Ovary (tissue), 9 donors: ENCODE measurements around the gene ATG2A. TPM values are rescaled to one million over a fixed set of nuclear protein-coding genes. Genes with fewer than 3 reads are reported as not detected.

Source experiments
- DNase-seq, 5 donors: peaks; one replicate each; pipeline ENCODE4 v3.0.0-alpha.2; 2019 to 2020
- H3K27ac ChIP-seq, 2 donors: fragments of 200-600 bp; one replicate each; pipeline versions ENCODE4 v1.5.1 to v1.8.0; 2019 to 2022
- H3K27me3 ChIP-seq: fragments of 200-600 bp; one replicate; pipeline ENCODE4 v1.8.0; 2022
- H3K36me3 ChIP-seq: fragments of 200-600 bp; sonication (generic); one replicate; pipeline ENCODE4 v1.5.1; 2019
- H3K4me1 ChIP-seq: one replicate; pipeline ENCODE4 v1.8.1; 2013; ENCODE audit warnings: mild to moderate bottlenecking, moderate library complexity; ENCODE audit not compliant: insufficient read depth
- H3K4me3 ChIP-seq: fragments of 200-600 bp; sonication (generic); one replicate; pipeline ENCODE4 v1.5.1; 2017
- H3K9me3 ChIP-seq, 2 donors: fragments of 200-600 bp in 1 of 2; sonication (generic) in 1 of 2; one replicate each; pipeline versions ENCODE4 v1.5.1 to v1.8.1; 2013 to 2019; ENCODE audit warnings: mild to moderate bottlenecking in 1 of 2, moderate library complexity in 1 of 2
- EP300 ChIP-seq: sonication (generic); formaldehyde crosslinking; IDR thresholded peaks from one replicate; pipeline ENCODE4 v1.6.1; 2017; ENCODE audit warnings: antibody characterized with exemption
- POLR2A ChIP-seq: fragments of 450-650 bp; IDR thresholded peaks from one replicate; pipeline ENCODE4 v1.6.1; 2017; ENCODE audit warnings: antibody characterized with exemption, mild to moderate bottlenecking, moderate library complexity
- WGBS, 3 donors: extraction: QIAGEN DNeasy Blood & Tissue Kit in 1 of 3; methylation state at CpG; one replicate each; pipeline versions ENCODE4 v1.1.5 to v1.1.7; 2013 to 2017; 5-methylcytosine and 5-hydroxymethylcytosine counted together
- intact Hi-C, 4 donors: fragments of 100-400 bp; cut with DNase I; formaldehyde crosslinking; loops; one replicate each; pipeline versions ENCODE4 v1.11.0 to v1.15.1; 2022 to 2023
- polyA plus RNA-seq, 2 donors: library from polyadenylated mRNA; stranded (reverse); fragments of 200-250 nt in 1 of 2; fragments of 350-450 nt in 1 of 2; fragmentation: Illumina TruSeq in 1 of 2; extraction: RNeasy Lipid Tissue Mini Kit (QIAGEN cat#74804) in 1 of 2; gene quantifications; one replicate each; pipeline ENCODE4 v1.2.3, GENCODE V29; 2013 to 2014
- total RNA-seq, 7 donors: library from RNA; depleted of rRNA in 2 of 7; stranded (reverse); fragments of >200 nt in 2 of 7; fragmentation: NEBNext Ultra II Directional in 3 of 7; extraction: Animal tissue kit (Norgen Biotek cat#: 25700) in 3 of 7; gene quantifications; one replicate each; pipeline versions ENCODE4 v1.1.0 to v1.2.4, GENCODE V29; 2016 to 2023
- TF ChIP-seq, protein P1 (sequence below), 3 donors: fragments of 450-650 bp in 2 of 3; fragments of 200-600 bp in 1 of 3; IDR thresholded peaks; one replicate each; pipeline versions ENCODE4 v1.5.1 to v1.8.0; 2016 to 2022; ENCODE audit warnings: antibody characterized with exemption in 3 of 3, mild to moderate bottlenecking in 1 of 3
- donor health status: DM: no; HTN: no; CAD: no; lungs with moderate emphysema.
- donor health status: DM: no; HTN: no; CAD: no.
- donor health status: Bipolar disorder and iron deficiency.
- donor health status: DM: yes; HTN: yes; CAD: no.
- donor health status: DM: no; HTN: no; CAD: no.
- donor health status: DM: yes; HTN: yes; CAD: no.

Gene ATG2A
- total and polyA plus RNA-seq, 9 donors = 2.2 to 40.1 (median 27.8) TPM

DNA sequence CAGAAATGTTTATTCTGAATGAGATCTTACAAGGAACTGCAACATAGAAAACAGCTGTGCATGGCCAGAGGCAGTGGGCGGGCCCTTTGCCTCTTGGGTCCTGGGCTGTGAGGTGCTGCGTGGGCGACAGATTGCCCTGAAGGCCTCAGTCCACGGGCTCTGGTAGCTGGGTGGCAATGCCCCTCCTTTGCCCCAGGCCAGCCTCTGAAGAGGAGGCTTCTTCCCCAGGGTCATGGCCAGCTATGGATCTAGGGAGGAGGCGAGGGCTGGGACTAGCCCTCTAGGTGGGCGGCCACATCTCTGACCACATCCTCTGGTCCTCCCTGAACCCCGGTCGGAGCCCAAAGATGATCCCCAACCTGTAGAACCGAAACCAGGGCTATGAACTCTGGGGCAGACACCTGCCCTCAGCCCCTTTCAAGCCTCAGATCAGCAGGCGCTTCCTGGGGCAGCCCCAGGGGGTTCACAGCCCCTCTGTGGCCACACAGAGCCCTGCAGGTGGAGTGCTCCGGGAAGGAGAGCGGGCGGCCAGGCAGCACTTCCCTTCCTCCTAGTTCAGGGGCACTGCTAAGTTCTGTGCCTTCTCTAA, 65.9 kb downstream of the ATG2A start:
- H3K27ac ChIP-seq = peak overlapping the region in 1 of 2 donors; percentile 18
- no peak overlapping the region for H3K4me3 ChIP-seq
- H3K9me3 ChIP-seq = no peaks in the 10 kb centered on the region
- H3K36me3 ChIP-seq = no peaks in the 10 kb centered on the region
- 48 to 65% (median 59%) methylated on average over 13 of the region's 13 CpGs for WGBS, 3 donors
- DNase-seq = no peak
- H3K27me3 ChIP-seq = no peaks in the 10 kb centered on the region
- intact Hi-C loops = no loop called here
- H3K4me1 ChIP-seq = peaks cover 14% of the 10 kb centered on the region
- TF ChIP-seq, protein P1, sequence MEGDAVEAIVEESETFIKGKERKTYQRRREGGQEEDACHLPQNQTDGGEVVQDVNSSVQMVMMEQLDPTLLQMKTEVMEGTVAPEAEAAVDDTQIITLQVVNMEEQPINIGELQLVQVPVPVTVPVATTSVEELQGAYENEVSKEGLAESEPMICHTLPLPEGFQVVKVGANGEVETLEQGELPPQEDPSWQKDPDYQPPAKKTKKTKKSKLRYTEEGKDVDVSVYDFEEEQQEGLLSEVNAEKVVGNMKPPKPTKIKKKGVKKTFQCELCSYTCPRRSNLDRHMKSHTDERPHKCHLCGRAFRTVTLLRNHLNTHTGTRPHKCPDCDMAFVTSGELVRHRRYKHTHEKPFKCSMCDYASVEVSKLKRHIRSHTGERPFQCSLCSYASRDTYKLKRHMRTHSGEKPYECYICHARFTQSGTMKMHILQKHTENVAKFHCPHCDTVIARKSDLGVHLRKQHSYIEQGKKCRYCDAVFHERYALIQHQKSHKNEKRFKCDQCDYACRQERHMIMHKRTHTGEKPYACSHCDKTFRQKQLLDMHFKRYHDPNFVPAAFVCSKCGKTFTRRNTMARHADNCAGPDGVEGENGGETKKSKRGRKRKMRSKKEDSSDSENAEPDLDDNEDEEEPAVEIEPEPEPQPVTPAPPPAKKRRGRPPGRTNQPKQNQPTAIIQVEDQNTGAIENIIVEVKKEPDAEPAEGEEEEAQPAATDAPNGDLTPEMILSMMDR (IDR thresholded peaks at IDR 0.05) = no peak
- no peak for TF ChIP-seq POLR2A
- no peak for TF ChIP-seq EP300

DNA sequence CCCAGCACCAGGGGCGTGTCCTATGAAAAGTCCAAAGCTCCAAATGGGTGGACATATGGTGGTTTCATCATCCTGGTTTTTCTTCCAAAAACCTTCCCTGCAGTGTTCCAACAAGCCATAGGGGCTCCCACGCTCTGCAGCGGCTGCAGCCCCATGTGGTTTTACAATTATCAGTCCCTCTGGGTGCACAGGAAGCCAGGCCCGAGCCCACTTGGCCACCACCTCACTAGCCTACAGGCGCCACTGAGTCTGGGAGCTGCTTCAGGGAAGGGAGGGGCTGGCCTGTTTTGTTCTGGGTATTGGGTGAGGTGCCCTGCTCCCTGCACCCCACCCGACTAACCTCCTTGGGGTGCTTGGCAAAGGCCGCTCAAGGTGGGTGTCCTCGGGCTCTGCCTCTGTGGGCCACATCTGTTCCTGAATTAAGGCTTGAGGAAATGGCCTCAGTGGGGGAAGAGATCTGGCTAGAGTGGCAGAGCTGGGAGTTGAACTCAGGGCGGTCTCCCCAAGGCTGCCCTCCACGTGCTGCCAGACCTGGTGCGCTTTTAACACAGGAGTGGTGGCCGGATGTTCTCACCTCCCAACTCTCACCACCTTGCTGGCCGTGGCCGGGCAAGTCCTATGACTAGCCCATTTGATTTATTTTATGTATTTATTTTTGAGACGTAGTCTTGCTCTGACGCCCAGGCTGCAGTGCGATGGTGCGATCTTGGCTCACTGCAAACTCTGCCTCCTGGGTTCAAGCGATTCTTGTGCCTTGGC, 67.2 kb downstream of the ATG2A start:
- intact Hi-C loops = loop anchor here (5.0 to 10.0 kb wide), 5 partner anchors 38 to 268 kb away; partner anchors contain the start of genes ARL2 (in 3 of the 4), ZNHIT2 (in 2 of the 4) and TM7SF2 (in 1 of the 4)
- TF ChIP-seq POLR2A = no peak
- TF ChIP-seq, protein P1 (IDR thresholded peaks at IDR 0.05) = no peak
- no peak for TF ChIP-seq EP300
- H3K27me3 ChIP-seq = no peaks in the 10 kb centered on the region
- no peak overlapping the region for H3K4me3 ChIP-seq
- H3K4me1 ChIP-seq = peaks cover 9% of the 10 kb centered on the region
- no peak for DNase-seq
- no peaks in the 10 kb centered on the region for H3K9me3 ChIP-seq
- no peaks in the 10 kb centered on the region for H3K36me3 ChIP-seq
- no peak overlapping the region for H3K27ac ChIP-seq
- 67 to 73% (median 68%) methylated on average over 19 of the region's 19 CpGs for WGBS, 3 donors

GRCh38 chr11:64848826-64849597, 68.0 kb downstream of the ATG2A start:
- intact Hi-C loops = loop anchor here (5.0 to 10.0 kb wide), 5 partner anchors 38 to 268 kb away; partner anchors contain the start of genes ARL2 (in 3 of the 4), ZNHIT2 (in 2 of the 4) and TM7SF2 (in 1 of the 4)
- Histone ChIP-seq H3K36me3 (no peaks in the 10 kb centered on the region), H3K27ac (no peak overlapping the region), H3K9me3 (no peaks in the 10 kb centered on the region), H3K4me3 (no peak overlapping the region), H3K4me1 (peaks cover 6% of the 10 kb centered on the region), H3K27me3 (no peaks in the 10 kb centered on the region)
- TF ChIP-seq POLR2A = no peak
- TF ChIP-seq EP300 = no peak
- TF ChIP-seq, protein P1 (IDR thresholded peaks at IDR 0.05) = no peak
- WGBS, 3 donors = 78 to 81% (median 80%) methylated on average over 12 to 16 of the region's 16 CpGs
- no peak for DNase-seq

DNA sequence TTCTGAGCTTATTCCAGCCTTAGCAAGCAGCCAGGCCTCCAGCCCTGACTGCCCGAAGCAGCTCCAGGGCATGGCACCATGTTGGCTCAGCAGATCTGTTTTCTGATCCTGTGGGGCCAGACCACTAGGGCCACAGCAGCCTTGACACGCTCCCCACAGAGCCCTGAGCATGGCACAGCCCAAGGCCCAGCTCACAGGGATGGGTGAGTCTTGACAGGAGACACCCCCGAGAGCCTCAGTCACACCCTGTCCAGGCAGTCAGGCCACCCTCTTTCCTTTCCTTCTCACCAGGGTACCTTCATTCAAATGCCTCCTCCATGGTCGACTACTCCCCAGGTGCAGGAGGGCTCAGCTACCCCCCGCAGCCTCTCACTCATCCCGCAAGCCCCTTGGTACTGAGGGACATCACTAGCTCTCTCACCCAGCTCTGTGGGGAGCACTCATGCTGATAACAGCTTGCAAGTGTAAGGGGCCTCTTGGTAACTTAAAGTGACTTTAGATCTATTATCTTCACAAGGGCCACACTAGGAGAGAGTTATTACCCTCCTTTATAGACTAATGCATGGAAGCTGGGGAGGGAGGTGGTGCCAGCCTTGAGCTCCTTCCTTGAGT, 68.7 kb downstream of the ATG2A start:
- Histone ChIP-seq H3K4me3 (no peak overlapping the region), H3K9me3 (no peaks in the 10 kb centered on the region), H3K36me3 (no peaks in the 10 kb centered on the region), H3K4me1 (peaks cover 7% of the 10 kb centered on the region), H3K27me3 (no peaks in the 10 kb centered on the region), H3K27ac (no peak overlapping the region)
- intact Hi-C loops = loop anchor here (5.0 to 10.0 kb wide), 5 partner anchors 39 to 269 kb away; partner anchors contain the start of genes ARL2 (in 3 of the 4), ZNHIT2 (in 2 of the 4) and TM7SF2 (in 1 of the 4)
- no peak for DNase-seq
- 80 to 84% (median 82%) methylated on average over 6 of the region's 6 CpGs for WGBS, 3 donors
- TF ChIP-seq, protein P1 (IDR thresholded peaks at IDR 0.05) = no peak
- TF ChIP-seq EP300 (no peak), POLR2A (no peak)
